Stimulated activated CD8-positive, alpha-beta memory T cell treated with anti-CD3 and anti-CD28 coated beads, Interleukin-15, amount 100 ng/mL, for 1 hour (primary cell): Measurements from ENCODE around the gene LGALS4.
"Not testable (repeated sequence)": the region's sequence is repeated elsewhere in the genome, so short reads cannot be mapped to it uniquely, and the experiment has no call there.

ENCODE experiments used
- DNase-seq: peaks from one replicate; pipeline ENCODE4 v3.0.0-alpha.2; 2020; ENCODE audit warnings: low read depth

LGALS4 gene, protein sequence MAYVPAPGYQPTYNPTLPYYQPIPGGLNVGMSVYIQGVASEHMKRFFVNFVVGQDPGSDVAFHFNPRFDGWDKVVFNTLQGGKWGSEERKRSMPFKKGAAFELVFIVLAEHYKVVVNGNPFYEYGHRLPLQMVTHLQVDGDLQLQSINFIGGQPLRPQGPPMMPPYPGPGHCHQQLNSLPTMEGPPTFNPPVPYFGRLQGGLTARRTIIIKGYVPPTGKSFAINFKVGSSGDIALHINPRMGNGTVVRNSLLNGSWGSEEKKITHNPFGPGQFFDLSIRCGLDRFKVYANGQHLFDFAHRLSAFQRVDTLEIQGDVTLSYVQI

DNA sequence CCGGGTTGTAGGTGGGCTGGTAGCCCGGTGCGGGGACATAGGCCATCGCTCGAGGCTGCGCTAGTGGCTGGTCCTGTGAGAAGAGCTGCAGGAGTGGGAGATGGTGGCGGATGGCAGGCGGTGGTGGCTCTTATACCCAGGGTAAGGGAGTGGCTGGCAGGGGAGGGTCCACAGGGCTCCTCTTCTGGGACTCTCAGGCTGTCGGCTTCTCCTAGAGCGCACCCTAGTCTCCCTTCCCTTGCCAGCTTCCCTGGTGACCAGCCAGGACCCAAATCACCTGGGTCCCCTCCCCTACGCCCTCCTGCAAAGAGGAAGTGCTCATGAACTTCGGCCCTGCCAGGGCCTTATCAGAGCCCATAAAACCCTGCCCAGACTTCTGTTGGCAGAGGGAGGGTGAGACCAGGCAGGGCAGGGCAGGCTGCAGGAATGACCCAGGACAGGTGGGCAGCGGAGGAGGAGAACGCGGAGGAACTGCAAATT lies at the start of gene LGALS4:
LGALS4 (minus strand) TSS at position 105 of the 480 bp plus-strand sequence; CDS start at position 46, 59 bp downstream.
- no peak for DNase-seq

DNA sequence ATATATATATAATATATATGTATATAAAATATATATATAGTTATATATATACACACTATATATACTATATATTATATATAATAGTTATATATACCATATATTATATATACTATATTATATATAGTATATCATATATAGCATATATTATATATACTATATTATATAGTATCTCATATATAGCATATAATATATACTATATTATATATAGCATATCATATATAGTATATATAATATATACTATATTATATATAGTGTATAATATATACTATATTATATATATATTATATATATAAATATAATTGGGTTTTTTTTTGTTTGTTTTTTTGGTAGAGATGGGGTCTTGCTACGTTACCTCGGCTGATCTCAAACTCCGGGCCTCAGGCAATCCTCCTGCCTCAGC lies 48.6 kb upstream of the LGALS4 start:
- no peak for DNase-seq

DNA sequence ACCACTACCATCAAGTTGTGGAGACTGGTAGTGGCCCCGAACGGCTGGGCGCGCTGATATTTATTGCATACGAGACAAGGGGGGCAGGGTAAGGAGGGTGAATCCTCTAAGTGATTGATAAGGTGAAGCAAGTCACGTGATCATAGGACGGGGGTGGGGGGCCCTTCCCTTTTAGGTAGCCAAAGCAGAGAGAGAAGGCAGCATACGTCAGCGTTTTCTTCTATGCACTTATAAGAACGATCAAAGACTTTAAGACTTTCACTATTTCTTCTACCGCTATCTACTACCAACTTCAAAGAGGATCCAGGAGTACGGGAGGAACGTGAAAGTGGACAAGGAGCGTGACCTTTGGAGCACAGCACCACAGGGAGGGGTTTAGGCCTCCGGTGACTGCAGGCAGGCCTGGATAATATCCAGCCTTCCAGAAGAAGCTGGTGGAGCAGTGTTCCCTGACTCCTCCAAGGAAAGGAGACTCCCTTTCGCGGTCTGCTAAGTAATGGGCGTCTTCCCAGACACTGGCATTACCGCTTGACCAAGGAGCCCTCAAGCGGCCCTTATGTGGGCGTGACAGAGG lies 47.0 kb upstream of the LGALS4 start:
- DNase-seq, result not testable (repeated sequence)

DNA sequence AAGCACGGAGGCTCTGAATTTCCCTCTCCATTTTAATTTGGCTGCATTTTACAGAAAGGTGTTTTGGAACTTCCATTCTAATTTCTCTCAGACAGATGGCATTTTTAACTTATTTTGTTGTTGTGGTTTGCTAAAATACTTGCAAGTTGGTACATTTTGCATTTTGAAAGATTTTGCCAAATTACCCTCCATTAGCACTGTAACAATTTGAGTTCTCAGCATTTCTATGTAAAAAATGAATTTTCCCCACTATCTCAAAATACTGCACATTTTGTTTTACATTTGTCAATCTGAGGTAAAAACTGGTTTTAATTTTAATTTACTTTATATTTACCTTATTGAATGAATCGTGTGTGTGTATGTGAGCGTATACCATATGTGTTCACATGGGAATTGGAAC lies 44.1 kb upstream of the LGALS4 start:
- no peak for DNase-seq

DNA sequence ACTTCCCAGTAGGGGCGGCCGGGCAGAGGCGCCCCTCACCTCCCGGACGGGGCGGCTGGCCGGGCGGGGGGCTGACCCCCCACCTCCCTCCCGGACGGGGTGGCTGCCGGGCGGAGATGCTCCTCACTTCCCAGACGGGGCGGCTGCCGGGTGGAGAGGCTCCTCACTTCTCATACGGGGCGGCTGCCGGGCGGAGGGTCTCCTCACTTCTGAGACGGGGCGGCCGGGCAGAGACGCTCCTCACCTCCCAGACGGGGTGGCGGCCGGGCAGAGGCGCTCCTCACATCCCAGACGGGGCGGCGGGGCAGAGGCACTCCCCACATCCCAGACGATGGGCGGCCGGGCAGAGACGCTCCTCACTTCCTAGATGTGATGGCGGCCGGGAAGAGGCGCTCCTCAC lies 43.0 kb upstream of the LGALS4 start:
- not testable (repeated sequence) for DNase-seq

DNA sequence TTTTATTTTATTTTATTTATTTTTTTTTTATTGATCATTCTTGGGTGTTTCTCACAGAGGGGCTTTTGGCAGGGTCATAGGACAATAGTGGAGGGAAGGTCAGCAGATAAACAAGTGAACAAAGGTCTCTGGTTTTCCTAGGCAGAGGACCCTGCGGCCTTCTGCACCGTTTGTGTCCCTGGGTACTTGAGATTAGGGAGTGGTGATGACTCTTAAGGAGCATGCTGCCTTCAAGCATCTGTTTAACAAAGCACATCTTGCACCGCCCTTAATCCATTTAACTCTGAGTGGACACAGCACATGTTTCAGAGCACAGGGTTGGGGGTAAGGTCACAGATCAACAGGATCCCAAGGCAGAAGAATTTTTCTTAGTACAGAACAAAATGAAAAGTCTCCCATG lies 42.2 kb upstream of the LGALS4 start:
- DNase-seq, result not testable (repeated sequence)

DNA sequence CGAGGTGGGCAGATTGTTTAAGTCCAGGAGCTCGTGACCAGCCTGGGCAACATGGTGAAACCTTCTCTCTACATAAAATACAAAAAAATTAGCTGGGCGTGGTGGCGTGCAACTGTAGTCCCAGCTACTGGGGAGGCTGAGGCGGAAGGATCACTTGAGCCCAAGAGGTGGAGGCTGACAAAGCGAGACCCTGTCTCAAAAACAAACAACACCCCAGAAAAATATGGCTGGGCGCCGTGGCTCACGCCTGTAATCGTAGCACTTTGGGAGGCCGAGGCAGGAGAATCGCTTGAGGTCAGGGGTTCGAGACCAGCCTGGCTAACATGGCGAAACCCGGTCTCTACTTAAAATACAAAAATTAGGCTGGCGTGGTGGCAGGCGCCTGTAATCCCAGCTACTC lies 40.5 kb upstream of the LGALS4 start:
- DNase-seq, result no peak

DNA sequence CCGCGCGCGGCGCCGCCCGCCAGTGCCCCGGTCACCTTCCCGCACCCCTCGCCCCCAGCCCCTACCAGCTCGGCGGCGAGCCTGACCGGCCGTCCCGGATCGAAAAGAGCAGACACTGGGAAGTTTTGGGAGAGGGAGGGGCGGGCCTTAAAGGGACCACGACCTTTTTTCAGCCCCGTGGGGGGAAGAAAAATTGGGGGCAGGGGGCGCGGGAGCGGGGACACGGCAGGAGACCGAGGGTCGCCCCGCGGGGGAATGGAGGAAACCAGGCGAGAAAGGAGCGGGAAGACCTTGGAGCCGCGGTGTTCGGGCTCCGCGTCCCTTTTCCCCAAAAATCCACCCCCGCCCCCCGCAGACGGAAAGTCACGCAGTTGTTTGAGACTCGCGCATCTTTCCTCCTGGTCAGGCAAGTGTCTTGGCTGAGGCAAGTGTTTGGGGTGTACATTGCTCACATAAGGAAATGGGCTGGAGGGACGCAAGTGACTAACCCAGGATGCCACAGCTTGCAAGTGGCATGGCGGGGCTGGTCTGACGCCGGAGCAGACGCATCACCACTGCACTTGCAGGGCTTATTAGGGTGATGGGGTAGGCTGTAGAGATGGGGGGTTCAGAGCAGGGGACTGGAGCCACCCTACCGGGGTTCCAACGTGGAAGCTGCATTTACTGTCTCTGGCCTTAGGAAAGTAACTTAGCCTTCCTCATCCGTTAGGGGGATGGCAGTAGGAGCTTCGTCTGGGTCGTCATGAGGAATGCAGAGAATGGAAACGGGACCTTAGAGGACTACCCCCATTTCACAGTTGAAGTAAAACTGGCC lies 39.7 kb upstream of the LGALS4 start:
- no peak for DNase-seq

DNA sequence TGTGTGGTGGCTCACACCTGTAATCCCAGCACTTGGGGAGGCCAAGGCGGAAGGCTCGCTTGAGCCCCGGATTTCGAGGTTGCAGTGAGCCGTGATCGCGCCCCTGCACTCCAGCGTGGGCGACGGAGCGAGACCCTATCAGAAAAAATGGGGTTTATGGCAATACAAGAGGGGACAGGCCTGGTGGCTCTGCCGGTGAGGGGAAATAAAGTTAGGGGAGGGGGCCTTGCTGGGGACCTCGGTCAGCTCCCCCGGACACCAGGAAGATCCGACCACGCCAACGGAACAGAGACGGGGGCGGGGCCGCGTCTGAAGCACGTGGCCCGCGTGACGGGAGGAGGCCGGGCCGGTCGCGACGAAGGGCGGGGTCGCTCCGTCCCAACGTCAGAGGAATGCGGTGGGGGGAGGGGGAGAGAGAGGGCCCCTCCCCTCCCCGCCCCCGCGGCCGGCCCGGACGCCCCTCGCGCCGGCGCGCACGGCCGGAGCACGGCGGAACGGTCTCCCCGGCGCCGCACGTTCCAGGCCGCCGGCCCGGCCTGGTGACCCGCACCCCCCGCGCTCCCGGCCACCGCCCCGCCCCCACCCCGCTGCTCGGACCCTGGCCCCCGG lies 39.0 kb upstream of the LGALS4 start:
- DNase-seq, result peak; percentile 78

DNA sequence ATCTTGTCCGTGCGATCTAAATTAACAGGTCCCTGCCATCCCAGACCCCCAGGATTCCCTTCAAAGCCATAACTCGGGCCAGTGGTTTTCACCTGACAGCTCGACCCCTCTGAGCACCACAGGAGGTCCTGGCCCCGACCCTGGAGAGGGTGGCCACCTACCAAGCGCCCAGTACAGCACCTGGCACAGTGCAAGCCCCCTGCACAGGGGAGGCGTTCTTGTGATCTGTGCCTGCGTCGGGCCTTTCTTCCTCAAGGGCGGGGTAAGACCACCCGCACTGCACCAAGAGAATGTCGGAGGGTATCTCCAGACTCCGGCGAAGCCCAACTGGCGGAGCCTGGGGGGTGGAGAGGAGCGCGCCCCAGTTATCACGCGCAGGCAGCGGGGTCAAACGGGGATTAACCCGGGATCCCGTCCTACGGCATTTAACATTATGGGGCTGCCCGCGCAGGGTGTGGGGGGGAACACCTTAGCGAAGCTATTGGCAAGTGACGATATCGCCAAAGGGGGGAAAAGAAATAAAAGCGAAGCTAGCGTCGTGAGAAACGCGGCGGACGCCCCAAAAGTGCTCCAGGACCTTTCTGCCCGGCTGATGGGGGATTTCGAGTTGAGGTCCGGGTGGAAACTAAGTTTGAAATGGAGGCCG lies 38.4 kb upstream of the LGALS4 start:
- no peak for DNase-seq

DNA sequence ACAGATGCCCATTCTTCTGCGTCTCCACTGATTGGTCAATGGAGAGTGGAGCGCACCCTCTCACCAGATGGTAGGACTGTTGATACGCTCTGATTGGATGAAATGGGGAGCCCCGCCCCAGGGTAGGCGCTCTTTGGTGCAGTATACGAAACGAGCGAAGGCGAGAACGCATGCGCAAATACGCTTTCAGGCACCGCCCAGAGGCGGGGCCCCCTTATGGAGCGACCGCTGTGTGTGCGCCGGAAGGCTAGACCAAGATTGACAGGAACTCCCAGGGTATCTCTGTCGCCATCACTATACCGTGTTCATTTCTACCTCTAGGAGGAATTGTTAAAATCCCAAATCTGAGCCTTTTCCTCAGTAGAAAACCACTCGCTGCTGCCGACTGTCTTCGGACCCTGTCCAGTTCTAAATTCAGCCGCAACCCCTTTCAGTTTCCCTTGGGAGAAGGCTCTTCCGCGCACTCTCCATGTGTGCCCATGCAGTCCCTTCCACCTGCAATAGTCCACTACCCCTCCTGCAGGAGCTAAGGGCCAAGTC lies 37.8 kb upstream of the LGALS4 start:
- no peak for DNase-seq

DNA sequence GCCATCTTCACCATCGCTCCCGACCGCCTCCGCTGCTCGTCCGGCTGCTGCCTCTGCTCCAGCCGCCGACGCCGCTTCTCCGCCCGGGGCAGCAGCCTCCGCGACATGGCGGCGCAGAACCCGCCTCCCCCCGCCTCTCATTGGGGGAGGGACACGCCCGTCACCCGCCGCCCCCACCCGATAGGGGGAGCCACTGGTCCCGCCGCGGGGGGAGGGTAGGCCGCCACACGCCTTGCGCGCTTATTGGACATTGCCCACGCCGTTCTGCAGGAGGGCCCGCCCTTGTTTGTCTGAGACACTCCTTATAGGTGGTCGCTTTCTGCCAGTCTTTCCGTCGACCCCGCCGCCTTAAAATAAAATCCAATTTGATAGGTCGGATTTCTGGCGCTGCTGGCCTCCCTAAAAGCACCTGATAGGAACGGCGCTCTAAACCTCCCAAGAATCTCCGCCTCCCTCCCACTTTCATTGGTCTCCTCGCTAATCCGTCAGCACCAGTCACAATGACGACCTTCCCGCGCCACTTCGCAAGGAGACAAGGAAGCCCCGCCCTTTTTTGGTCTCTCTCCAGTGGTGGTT lies 37.2 kb upstream of the LGALS4 start, which contains the start of gene HNRNPL:
HNRNPL (minus strand) TSS at position 127 of the 576 bp plus-strand sequence; CDS start at position 107, 20 bp downstream.
- DNase-seq, result peak; percentile 97

DNA sequence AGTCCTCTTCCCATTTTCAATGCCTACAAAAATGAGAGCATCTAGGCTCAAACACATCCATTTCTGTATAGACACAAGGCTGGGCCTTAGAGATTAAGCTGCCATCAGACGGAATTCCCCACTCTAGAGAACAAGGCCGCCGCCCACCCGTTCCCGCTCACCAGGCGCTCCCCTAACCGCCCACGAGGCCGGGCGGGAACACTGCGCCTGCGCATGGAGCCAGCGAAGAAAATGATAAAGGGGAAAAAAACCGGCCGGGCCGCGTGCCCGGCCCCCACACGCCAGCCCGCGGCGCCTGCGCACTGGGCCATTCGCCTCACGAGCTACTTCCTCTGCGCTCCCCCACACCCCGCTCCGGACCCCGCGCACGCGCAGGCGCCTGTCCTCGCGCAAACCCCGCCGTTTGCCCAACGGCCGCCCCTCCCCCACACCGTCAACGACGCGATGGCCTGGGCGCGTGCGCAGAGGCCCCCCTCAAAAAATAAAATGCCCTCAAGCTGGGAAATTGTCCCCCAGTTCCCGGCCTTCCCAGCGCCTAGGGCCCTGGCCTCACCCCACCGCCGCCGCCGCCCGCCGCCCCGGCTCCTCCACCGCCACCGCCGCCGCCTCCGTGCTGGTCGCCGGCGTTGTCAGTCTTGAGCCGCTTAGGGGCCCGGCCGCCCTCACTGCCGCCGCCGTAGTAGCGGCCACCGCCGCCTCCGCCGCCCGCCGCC lies 36.6 kb upstream of the LGALS4 start:
- DNase-seq, result peak; percentile 96

DNA sequence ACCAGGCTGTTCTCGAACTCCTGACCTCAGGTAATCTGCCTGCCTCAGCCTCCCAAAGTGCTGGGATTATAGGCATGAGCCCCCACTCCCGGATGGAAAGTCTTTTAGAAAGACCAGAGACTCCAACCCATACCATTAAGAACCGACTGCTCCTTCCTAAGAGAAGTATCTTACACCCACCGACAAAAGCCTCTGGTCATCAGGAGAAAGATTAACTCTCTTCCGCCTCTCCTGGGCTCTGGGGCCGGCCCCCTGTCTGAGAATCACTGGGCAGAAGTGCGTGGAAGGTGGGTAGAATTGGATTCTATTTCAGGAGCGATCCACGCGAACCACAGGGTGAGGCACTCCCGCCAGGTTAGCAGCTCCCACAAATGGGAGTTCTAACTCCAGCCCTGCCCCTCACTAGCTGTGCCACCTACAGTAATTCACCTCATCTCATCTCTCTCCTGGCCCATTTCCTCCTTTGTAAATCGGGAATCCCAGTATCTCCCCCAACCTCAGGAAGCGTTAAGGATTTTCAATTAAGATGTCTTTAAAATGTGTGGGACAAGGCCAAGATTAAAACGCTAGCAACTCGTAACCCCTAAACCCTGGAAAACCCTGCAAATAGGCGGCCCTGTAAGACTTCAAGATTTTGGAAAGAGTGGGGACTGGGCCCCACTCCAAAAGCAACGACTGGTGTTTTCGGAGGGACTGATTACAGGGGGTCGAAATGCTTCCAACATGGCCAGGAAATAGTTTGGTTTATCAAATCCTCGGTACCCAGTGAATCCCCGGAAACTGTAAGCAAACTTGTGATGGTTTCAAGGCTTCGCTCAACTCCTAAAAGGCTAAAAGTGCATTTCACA lies 35.8 kb upstream of the LGALS4 start:
- DNase-seq, result no peak

DNA sequence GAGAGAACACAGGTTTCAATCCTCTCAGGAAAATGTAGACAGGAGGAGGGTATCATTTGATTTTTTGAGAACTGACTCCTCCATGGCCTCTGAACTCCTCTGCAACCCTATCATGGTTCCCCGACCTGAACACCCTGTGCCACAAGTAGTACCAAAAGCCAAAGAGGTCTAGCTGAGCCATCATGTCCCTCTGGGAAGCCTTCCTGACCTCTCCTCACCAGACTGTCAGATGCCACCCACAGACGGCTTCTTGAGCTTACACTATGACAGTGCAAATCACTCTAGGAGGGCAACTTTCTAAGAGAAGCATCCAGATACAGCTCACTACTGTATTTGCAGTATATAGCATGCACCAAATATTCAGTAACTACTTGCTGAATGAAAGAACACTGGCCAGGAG lies 33.4 kb upstream of the LGALS4 start:
- no peak for DNase-seq

DNA sequence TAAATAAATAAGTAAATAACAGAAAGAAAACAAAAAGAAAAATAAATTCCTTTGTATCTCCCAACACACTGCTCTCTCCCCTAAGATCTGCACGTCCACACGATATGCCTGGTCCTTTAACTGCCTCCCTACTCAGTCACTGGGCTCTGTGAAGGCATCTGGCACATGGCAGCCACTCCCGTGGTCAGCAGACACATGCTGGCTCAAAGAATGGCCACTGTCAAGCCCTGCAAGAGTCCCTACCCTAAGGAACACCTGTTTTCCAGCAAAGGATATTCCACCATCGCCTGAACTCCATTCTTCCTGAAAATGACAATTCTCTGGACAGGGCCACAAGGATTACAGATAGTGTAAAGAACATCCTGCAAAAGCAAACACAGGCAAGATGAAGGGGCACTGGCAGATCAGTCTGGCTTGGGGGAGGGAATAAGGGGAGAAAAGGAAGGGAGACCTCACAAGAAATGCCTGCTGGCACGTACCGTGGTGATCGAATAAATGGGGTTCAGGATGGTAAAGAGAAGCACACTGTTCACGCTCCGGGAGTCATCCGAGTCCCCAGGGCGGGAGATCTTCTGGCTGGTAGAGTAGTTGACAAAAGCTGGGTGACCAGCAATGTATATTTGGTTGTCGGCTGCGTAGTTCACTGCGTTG lies 32.8 kb upstream of the LGALS4 start:
- no peak for DNase-seq

DNA sequence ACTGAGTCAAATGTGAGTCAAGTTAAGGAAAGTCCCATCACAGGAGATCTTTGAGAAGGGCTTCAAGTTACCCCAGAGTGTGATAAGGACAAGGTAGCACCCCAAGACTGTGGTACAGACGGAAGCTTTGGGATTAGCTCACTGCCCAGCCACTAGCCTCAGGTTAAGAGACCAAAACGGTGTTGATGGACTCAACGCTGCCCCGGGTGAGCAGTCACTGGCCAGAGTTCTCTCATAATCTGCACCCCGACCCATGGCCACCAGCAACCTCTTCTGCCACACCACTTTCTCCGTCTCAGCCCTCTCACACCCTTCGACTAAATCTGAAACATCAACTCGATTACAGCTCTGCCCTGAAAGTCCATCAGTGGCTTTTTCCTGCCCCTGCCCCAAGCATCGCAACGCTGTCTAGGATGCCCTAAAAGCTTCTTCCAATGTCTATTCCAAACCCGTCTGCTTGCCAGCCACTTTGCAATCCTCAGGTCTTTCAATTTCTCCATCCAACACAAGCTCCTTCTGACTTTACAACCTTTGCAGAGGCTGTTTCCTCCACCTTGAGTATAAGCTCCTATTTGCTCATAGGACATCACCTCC lies 31.4 kb upstream of the LGALS4 start:
- no peak for DNase-seq

DNA sequence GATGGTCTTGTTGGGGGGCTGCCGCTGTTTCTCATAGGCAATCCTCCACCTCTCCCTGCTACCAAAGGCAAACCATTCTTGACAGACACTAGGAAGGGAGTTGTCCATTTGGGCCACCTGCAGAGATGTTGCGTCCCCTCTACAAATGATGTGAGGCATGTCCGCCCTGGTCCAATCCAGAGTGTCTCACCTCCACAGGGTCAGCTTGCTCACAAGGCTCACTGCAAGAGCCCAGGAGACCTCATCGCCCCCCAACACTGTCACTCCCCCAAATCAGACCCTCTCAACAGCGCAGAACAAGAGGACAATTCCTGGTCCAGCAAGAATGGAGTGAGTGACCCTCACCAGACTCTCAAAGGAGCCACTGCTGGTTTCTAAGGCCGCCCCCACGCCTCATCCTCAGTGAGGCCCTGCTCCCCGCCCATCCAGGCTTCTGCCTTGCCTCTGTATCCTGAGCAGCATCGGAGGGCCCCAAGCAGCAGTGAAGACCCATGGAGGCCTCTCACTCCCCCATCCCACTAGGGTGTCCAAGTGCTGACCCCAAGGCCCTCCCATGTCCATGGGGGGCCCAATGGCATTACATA lies 30.5 kb upstream of the LGALS4 start:
- DNase-seq, result no peak
